ENCODE data around the gene HLA-F.
A peak's percentile ranks its signal among the peaks of the same experiment; 100 is the strongest.

The HLA-F gene

DNA sequence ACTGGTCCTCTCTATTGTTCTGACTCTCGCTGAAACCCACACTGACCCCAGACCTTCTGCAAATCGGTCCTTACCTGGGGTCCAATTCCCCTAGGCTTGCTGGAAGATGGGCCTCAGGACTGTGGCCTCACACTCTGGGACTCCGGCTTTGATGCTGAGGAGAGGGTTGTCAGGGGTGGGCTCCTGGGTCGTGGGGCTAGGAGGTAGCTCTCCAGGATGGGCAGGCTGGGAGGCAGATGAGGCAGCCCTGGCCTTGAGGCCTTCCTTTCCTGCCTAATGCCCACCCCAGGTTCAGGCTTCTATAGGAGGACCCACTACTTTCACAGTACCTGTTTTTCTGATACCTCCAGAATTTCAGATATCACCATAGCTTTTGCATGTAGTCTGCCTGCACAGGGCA, 21.4 kb downstream of the HLA-F start:
- DNase-seq = no peak

DNA sequence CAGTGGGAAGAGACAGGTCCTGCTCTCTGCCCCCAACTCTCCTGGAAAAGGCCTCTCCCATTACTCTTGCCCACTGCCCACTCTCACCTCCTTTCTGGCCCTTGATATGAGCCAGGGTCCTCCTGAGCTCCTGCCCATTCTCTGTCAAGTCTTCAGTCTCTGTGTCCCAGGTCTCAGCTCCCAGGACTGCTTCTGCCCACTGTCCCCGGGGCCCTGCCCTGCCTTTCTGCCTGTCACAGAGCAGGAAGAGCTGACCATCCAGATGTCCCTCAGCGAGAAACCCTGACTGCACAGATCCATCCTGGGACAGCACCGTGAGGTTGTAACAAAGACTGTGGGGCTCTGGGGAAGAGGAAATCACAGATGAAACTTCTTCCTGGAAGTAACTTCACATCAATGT, 22.2 kb downstream of the HLA-F start:
- no peak for DNase-seq

GRCh38 chr6:29745855-29746449, 22.7 kb downstream of the HLA-F start:
- no peak for DNase-seq

DNA sequence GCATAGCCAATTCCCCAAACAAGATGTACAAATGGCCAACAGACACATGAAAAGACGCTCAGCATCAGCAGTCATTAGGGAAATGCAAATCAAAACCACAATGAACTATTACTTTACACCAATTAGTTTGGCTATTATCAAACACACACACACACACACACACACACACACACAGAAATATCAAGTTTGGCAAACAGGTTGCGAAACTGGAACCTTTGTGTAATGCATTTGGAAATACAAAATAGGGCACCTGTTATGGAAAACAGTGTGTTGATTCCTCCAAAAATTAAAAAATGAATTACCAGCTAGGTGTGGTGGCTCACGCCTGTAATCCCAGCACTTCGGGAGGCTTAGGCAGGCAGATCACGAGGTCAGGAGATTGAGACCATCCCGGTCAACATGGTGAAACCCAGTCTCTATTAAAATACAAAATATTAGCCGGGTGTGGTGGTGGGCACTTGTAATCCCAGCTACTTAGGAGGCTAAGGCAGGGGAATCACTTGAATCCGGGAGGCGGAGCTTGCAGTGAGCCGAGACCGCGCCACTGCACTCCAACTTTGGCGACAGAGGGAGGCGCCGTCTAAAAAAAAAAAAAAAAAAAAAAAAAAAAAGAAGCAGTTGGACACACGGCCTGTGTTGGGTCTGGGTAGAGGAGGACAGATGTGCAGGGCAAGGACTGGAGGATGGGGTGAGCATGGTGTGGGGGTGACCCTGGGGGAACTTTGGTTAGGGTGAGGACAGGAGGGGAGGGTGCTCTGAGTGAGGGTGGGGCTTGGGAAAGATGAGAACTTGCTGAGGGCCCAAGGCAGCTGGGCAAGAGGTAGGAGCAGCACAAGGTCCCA, 23.8 kb downstream of the HLA-F start:
- DNase-seq = no peak

GRCh38 chr6:29747688-29748250, 24.5 kb downstream of the HLA-F start:
- DNase-seq = no peak

DNA sequence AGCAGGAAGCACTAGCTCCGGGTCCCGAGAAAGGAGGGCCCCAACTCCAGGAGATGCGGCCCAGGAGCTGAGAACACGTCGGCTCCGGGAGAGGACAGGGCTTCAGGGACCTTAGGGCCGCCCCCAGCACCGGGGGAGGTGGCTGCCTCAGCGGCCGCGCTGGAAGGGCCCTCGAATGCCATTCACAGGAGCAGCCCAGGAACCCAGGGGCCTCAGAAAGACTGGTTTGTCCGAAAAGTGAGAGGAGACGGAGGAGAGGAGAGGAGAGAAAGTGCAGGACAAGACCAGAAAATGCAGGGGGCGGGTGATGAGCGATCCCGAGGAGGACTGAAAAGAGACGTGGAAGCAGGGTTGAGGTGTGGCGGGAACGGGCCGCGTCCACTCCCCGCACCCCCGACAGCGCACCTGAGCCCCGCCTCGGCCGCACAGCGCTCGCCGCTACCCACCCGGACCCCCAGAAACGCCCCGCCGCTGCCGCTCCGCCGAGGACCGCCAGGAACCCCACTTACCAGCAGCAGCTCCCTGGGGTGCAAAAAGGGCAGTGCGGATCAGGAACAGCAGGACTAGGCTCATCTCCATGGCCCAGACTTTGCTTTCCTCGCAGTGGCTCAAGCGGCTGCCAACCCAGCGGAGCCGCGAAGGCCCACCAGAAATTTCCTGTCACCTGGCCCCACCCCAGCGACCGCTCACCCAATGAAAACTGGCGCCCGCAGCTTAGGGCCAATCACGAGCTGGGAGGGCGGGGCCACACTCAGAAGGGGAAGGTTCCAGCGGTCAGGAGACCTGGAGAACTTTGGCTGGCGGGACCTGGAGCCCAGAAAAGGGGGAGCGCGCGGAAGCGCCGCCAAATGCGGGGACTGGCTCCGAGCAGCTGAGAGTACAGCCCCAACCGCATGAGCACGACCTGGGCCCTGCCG, 25.4 kb downstream of the HLA-F start:
- peak; percentile 79 for DNase-seq

DNA sequence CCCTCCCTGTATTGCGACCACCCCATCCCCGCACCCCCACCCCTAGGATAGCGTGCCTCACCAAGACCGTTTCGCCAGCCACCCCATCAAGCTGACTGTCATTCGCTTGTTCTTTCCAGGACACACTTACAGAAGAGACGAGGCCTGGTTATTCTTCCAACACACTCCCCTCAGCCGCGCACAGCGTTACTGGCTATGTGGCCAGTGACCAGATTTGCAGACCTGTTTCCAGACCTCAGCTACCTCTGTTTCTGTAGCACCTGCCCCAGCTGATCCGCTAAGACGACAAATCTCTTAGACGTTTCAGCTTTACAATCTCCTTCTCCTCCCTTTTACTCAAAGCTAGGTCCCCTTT, 26.1 kb downstream of the HLA-F start:
- DNase-seq = no peak

- no peak for DNase-seq
Observed at GRCh38 chr6:29749668-29750067, 26.4 kb downstream of the HLA-F start.

- no peak for DNase-seq
Observed at GRCh38 chr6:29750709-29751108, 27.5 kb downstream of the HLA-F start.

DNA sequence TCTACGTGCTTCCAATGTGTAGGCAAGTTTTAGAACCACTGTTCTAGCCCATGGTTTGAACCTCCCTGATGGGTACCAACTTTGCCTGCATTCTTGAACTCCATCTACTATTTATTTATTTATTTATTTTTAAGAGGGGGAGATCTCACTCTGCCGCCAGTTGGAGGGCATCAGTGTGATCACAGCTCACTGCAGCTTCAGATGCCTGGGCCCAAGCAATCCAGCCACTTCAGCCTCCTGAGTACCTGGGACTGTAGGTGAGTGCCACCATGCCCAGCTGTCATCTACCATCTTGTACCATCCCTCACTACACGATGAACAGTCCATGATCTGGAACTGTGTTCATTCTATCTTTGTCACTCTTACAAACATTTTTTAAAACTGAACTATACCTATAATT, 28.2 kb downstream of the HLA-F start:
- no peak for DNase-seq

- peak; percentile 91 for DNase-seq
Observed at GRCh38 chr6:29752451-29753308, 29.4 kb downstream of the HLA-F start.

- no peak for DNase-seq
Observed at GRCh38 chr6:29753309-29753644, 30.0 kb downstream of the HLA-F start.

DNA sequence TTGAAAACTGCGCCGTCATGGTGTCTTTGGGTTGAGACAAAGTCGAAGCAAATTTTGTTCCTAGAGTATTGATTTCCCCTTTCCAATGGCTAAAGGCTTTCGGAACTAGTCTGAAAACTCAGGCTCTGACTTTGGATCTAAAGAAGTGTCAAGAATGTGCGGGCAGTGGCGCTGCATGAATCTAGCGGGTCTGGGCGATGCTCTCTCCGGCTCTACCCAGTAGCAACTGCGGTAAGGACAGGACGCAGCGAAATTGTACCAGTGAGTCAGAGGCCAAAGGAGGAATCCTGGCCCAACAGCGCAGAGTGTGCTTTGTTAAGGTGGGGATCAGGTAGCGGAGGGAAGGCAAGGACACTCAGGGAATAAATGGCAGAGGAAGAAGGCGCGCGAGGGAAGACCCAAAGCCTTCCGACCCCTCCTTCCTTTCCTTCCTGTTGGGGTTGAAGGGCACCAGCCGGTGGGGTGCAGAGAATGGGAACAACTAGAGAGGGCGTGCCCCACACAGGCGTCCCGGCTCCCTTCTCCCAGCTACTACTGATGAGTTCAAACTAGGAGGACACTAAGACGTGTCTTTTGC, 32.1 kb downstream of the HLA-F start:
- DNase-seq = no peak

- no peak for DNase-seq
Observed at GRCh38 chr6:29757282-29757681, 34.0 kb downstream of the HLA-F start.

- DNase-seq = no peak
Observed at GRCh38 chr6:29757701-29758293, 34.6 kb downstream of the HLA-F start.

- no peak for DNase-seq
Observed at GRCh38 chr6:29758761-29759160, 35.5 kb downstream of the HLA-F start.

GRCh38 chr6:29759457-29759856, 36.2 kb downstream of the HLA-F start:
- no peak for DNase-seq

- DNase-seq = no peak
Observed at GRCh38 chr6:29760328-29760727, 37.1 kb downstream of the HLA-F start.

- DNase-seq = no peak
Observed at GRCh38 chr6:29762051-29762450, 38.8 kb downstream of the HLA-F start.

DNA sequence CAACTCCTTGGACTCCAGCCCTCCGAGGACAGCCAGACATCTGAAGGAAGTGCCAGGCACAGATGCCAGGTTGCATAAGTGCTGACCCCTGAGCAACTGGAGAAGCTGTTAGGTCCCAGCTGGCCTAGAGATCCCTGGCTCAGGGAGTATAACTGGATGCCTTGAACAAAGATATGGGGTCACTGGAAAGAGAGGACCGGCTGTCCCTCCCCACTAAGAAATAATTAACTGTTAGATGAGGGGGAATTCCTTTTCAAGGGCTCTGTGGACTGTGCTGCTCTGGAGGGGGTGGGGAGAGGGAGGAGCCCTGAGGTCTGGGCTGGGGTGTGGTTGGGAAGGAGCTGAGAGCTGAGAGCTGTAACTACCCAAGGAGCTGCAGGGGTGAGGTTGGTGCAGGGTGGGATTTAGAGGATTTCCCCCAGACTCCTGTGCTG, 39.6 kb downstream of the HLA-F start:
- DNase-seq = no peak

- peak; percentile 66 for DNase-seq
Observed at GRCh38 chr6:29763491-29764289, 40.5 kb downstream of the HLA-F start.
